HG03558 (cell line): ENCODE results near the gene PRKACG.
"Not testable (repeated sequence)": the region's sequence is repeated elsewhere in the genome, so short reads cannot be mapped to it uniquely, and the experiment has no call there.

ENCODE experiments used
- ATAC-seq: cut with Tn5 transposase; IDR thresholded peaks from one replicate; pipeline ENCODE4 v1.9.1; 2021; ENCODE audit warnings: moderate number of reproducible peaks; ENCODE audit not compliant: unreplicated experiment; ENCODE audit errors: extremely low read depth

Gene PRKACG

GRCh38 chr9:69014013-69014412 is at the start of gene PRKACG:
Gene PRKACG (minus strand): TSS chr9:69014113. CDS start chr9:69014092, 21 bp downstream.
- ATAC-seq, result no peak

- no peak for ATAC-seq
These were observed 48.3 kb upstream of the PRKACG start for GRCh38 chr9:69062195-69062594.

GRCh38 chr9:69060766-69061165 is 46.9 kb upstream of the PRKACG start:
- no peak for ATAC-seq

GRCh38 chr9:69058101-69058500 is 44.2 kb upstream of the PRKACG start:
- no peak for ATAC-seq

GRCh38 chr9:69056191-69056815 is 42.4 kb upstream of the PRKACG start:
- ATAC-seq, result no peak

GRCh38 chr9:69054989-69055388 is 41.1 kb upstream of the PRKACG start:
- no peak for ATAC-seq

- not testable (repeated sequence) for ATAC-seq
These were observed 37.0 kb upstream of the PRKACG start for GRCh38 chr9:69050936-69051335.

- ATAC-seq, result no peak
These were observed 35.2 kb upstream of the PRKACG start for GRCh38 chr9:69049094-69049493.

- ATAC-seq, result no peak
These were observed 33.5 kb upstream of the PRKACG start for GRCh38 chr9:69047371-69047770.

GRCh38 chr9:69046723-69047122 is 32.8 kb upstream of the PRKACG start:
- ATAC-seq, result no peak

- no peak for ATAC-seq
These were observed 31.9 kb upstream of the PRKACG start for GRCh38 chr9:69045821-69046220.

GRCh38 chr9:69044240-69045219 is 30.6 kb upstream of the PRKACG start:
- no peak for ATAC-seq

GRCh38 chr9:69040646-69041045 is 26.7 kb upstream of the PRKACG start:
- ATAC-seq, result no peak

- ATAC-seq, result no peak
These were observed 22.9 kb upstream of the PRKACG start for GRCh38 chr9:69036799-69037198.

GRCh38 chr9:69036309-69036708 is 22.4 kb upstream of the PRKACG start:
- ATAC-seq, result no peak

GRCh38 chr9:69035438-69036308 is 21.8 kb upstream of the PRKACG start, which contains the start of gene FXN:
Gene FXN (plus strand): TSS chr9:69035752. CDS start chr9:69035783, 31 bp downstream.
- peak; percentile 92 for ATAC-seq

- no peak for ATAC-seq
These were observed 20.2 kb upstream of the PRKACG start for GRCh38 chr9:69034071-69034470.

- ATAC-seq, result no peak
These were observed 17.1 kb upstream of the PRKACG start for GRCh38 chr9:69030851-69031645.

GRCh38 chr9:69029535-69029934 is 15.6 kb upstream of the PRKACG start:
- no peak for ATAC-seq

- ATAC-seq, result no peak
These were observed 14.8 kb upstream of the PRKACG start for GRCh38 chr9:69028754-69029153.
